Kidney epithelial cell (primary cell): ENCODE data around the gene TENT5C. TPM values are rescaled to one million over a fixed set of nuclear protein-coding genes. Genes with fewer than 3 reads are reported as not detected.

Experiments used
- DNase-seq: peaks from one replicate; pipeline ENCODE4 v3.0.0-alpha.2; 2010; ENCODE audit warnings: low read depth
- H3K27me3 ChIP-seq: 2 replicates; pipeline ENCODE4 v1.6.0; 2011; ENCODE audit warnings: low read length; ENCODE audit not compliant: control insufficient read depth, insufficient read depth
- H3K36me3 ChIP-seq: 2 replicates; pipeline ENCODE4 v1.5.1; 2011; ENCODE audit warnings: low read length; ENCODE audit not compliant: control insufficient read depth, insufficient read depth
- H3K4me3 ChIP-seq: 2 replicates; pipeline ENCODE4 v1.5.1; 2011; ENCODE audit warnings: low read depth, mild to moderate bottlenecking, control low read depth, low read length
- CTCF ChIP-seq: IDR thresholded peaks from 2 replicates; pipeline ENCODE4 v1.5.1; 2011; ENCODE audit warnings: mild to moderate bottlenecking, moderate library complexity, low read length, control low read depth, inconsistent platforms; ENCODE audit not compliant: insufficient read depth, poor library complexity, severe bottlenecking
- total RNA-seq: library from RNA; depleted of rRNA; stranded (reverse); fragments of >200 nt; gene quantifications from 2 replicates; pipeline ENCODE4 v1.2.3, GENCODE V29; 2015

TENT5C gene
- total RNA-seq, 1 donor from 2014 or later: 0.13 TPM

DNA sequence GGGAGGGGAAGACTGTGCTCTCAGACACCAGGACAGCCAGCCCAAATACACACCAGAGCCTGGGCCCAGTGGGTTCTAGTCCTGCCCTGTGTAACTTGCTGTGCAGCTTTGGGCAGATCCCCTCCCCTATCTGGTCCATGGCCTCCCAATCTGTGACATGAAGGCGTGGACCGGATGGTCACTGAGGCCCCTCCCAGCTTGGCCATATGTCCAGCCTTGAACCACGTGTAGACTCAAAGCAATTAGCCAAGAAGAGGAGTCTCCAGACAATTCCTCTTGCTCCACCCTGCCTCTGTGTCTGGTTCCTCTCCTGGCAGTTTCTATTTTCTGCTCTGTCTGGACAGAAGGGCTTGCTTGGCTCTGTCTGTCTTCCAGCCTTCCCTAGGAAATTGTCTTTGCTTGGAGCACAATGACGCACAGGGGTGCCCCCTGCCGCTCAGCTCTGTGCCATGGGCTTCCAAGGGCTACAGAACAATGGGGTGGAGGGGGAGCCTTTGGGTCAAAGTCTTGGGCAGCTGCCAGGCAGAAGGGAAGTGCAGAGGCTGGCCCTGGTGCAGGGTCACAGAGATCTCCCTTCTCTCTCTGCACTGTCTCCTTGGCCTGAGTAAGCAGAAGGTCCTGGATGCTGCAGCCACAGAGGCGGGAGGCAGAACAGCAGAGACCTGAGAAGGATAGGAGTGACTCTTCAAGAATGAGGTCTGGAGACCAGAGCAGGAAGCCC, 66.1 kb downstream of the TENT5C start:
- H3K36me3 ChIP-seq: no peaks in the 10 kb centered on the region
- no peaks in the 10 kb centered on the region for H3K27me3 ChIP-seq
- DNase-seq: no peak
- H3K4me3 ChIP-seq: no peak overlapping the region
- TF ChIP-seq CTCF: no peak

DNA sequence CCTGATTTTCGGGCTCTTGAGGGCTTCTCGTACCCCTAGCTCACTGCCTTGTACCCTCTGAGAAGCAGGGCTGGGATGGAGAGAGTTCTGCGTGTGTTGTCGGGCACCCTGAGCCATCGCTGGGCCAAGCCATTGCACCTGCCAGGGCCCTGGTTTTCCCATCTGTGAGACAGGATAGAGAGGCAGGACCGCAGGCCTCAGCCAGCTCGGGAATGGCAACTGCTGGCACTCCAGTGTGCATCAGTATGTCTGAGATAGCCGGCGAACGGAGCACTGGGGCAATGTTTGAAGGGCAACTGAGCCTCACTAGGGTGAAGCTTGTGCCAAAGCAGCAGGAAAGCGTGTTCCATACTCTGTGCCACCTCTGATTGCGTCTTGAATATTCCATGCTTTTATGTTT, 66.9 kb downstream of the TENT5C start:
- Histone ChIP-seq H3K36me3 (no peaks in the 10 kb centered on the region), H3K4me3 (no peak overlapping the region), H3K27me3 (no peaks in the 10 kb centered on the region)
- no peak for TF ChIP-seq CTCF
- DNase-seq: no peak

DNA sequence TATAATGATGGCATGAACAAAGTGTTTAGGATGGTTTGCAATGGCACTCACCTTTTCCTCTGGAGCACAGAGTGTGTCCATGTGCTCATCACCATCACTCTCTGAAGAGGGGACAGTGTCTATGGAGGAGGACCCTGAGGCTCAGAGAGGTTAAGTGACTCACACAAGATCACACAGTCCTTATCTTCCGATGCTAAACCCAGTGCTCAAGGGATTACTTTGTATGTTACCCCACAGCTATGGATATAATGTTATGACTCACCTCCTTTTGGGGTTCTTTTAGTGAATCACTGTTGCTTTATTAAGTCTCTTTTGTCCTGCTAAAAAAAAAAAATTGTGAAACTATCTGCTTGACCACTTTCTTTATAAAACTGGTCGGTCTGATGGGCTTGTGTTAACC, 67.6 kb downstream of the TENT5C start:
- H3K36me3 ChIP-seq: no peaks in the 10 kb centered on the region
- H3K27me3 ChIP-seq: no peaks in the 10 kb centered on the region
- no peak for DNase-seq
- TF ChIP-seq CTCF: no peak
- no peak overlapping the region for H3K4me3 ChIP-seq

DNA sequence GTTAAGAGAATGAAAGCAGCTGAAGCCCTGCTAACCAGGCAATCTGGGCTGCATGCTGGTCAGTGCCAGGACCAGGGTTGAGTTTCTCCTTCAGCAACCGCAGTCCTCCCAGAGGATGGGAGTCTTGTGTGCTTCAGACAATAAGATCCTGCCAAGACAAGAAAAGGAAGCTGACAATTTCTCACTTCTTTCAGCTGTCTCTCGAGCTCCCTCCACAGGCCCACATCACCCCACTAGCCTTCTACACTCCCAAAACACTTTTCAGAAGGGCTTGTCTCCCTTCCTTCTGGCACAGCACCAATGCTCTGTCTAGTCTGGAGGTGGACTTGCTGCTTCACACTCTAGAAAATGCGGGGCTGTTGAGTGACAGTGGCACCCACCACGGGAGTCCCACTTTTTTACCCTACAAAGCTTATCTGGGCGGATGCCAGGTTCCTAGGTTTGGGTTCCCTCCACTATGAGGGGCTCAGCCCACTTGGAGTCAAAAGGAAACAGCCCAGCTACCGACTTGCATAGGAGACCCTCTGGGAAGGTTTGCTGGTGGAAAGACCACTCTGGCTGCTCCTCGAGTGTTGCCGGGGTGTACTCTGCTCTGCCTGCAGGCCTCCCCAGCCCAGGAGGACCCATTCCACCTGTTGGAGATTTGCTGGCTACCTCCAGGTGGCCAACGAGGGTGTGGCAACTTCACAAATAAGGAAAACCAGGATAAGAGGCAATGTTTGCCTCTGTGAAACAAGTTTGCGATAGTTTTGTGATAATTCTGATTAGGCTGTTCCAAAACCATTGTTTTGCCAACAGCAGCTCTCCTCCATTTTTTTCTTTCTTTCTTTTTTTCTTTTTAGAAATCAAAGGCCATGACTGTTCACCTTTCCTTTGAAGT, 68.9 kb downstream of the TENT5C start:
- H3K4me3 ChIP-seq: no peak overlapping the region
- H3K36me3 ChIP-seq: no peaks in the 10 kb centered on the region
- no peaks in the 10 kb centered on the region for H3K27me3 ChIP-seq
- TF ChIP-seq CTCF: no peak
- no peak for DNase-seq

DNA sequence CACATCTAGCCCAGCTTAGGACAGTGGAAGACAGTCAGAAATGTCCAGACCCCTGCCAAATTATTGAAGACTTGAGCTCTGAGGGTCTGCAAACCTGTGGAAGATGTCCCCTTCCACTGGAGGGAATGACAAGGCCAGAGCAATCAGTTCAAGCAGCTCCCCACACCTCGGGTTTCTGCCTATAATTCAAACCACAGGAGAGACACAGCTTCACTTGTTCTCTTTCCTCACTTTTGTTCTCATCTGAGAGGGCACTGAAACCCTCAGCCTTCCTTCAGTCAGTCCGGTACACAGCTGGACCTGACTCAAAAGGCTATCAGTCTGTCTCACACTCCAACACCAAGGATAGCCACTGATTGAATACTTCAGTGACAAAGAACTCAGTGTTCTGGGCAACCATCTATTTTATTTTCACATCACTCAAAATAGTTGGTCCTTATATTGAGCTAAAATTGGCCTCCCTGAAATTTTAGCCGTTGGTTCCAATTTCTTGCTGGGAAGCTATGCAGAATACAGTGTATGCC, 70.1 kb downstream of the TENT5C start:
- DNase-seq: no peak
- H3K27me3 ChIP-seq: no peaks in the 10 kb centered on the region
- no peaks in the 10 kb centered on the region for H3K36me3 ChIP-seq
- H3K4me3 ChIP-seq: no peak overlapping the region
- no peak for TF ChIP-seq CTCF
